OCI-LY3 (cell line): ENCODE data around the gene ACAD11.

Source experiments
- EZH2phosphoT487 ChIP-seq: fragments of 200-600 bp; shearing (Covaris generic); IDR thresholded peaks from 2 replicates; pipeline ENCODE4 v1.6.1; 2018; ENCODE audit warnings: antibody characterized with exemption, mixed run types, low read depth
- TF ChIP-seq, protein P1 (sequence below): fragments of 200-600, 300-600 bp; sonication (generic); IDR thresholded peaks from 2 replicates; pipeline ENCODE4 v1.5.1; 2014; ENCODE audit warnings: antibody characterized with exemption, low read length, low read depth

DNA sequence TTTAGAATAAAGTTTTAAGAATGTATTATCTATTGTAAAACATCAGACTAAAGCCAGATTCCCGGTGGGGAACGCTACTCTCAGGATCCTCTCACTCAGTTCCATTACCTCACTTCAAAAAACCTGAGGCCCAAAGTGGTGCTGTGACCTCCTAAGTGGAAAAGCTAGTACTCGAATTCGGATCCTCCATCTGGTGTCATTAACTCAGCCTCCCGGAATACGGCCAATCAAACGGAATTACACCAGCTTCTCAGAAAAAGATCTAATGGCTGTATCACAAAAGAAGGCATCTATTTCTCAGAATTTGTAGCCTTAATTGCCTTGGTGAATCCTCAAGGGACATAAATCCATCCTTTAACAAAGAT is 627 bp downstream of the ACAD11 start:
- TF ChIP-seq, protein P1, sequence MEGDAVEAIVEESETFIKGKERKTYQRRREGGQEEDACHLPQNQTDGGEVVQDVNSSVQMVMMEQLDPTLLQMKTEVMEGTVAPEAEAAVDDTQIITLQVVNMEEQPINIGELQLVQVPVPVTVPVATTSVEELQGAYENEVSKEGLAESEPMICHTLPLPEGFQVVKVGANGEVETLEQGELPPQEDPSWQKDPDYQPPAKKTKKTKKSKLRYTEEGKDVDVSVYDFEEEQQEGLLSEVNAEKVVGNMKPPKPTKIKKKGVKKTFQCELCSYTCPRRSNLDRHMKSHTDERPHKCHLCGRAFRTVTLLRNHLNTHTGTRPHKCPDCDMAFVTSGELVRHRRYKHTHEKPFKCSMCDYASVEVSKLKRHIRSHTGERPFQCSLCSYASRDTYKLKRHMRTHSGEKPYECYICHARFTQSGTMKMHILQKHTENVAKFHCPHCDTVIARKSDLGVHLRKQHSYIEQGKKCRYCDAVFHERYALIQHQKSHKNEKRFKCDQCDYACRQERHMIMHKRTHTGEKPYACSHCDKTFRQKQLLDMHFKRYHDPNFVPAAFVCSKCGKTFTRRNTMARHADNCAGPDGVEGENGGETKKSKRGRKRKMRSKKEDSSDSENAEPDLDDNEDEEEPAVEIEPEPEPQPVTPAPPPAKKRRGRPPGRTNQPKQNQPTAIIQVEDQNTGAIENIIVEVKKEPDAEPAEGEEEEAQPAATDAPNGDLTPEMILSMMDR: no peak
- no peak for TF ChIP-seq EZH2phosphoT487
